Psoas muscle (tissue), 8 donors: ENCODE results near the gene MMAB. TPM values are rescaled to one million over a fixed set of nuclear protein-coding genes. Genes with fewer than 3 reads are reported as not detected.

Experiments
- ATAC-seq, 4 donors: fragments of 200-7000 bp; cut with Tn5 transposase; one replicate each; pipeline ENCODE4 v1.9.1; 2020; ENCODE audit warnings: moderate library complexity in 3 of 4, mild to moderate bottlenecking in 2 of 4
- DNase-seq, 2 donors: peaks; one replicate each; pipeline ENCODE4 v3.0.0-alpha.2; 2020
- H3K27ac ChIP-seq: fragments of 200-600 bp; one replicate; pipeline ENCODE4 v1.8.0; 2022
- H3K27me3 ChIP-seq, 3 donors: fragments of 200-600 bp in 1 of 3; one replicate each; pipeline versions ENCODE4 v1.6.1 to v1.8.0; 2013 to 2022; ENCODE audit warnings: low read length in 2 of 3, mild to moderate bottlenecking in 2 of 3, moderate library complexity in 1 of 3; ENCODE audit not compliant: insufficient read depth in 3 of 3
- H3K36me3 ChIP-seq, 2 donors: fragments of 200-600 bp in 1 of 2; one replicate each; pipeline versions ENCODE4 v1.6.1 to v1.8.0; 2013 to 2022; ENCODE audit warnings: low read depth in 1 of 2, mild to moderate bottlenecking in 1 of 2, moderate library complexity in 1 of 2; ENCODE audit not compliant: insufficient read depth in 1 of 2
- H3K4me1 ChIP-seq: fragments of 200-600 bp; one replicate; pipeline ENCODE4 v1.8.0; 2022
- H3K4me3 ChIP-seq: fragments of 200-600 bp; one replicate; pipeline ENCODE4 v1.8.0; 2022; ENCODE audit warnings: mild to moderate bottlenecking
- H3K9me3 ChIP-seq: fragments of 200-600 bp; one replicate; pipeline ENCODE4 v1.8.0; 2022
- CTCF ChIP-seq: fragments of 200-600 bp; IDR thresholded peaks from one replicate; pipeline ENCODE4 v1.8.0; 2022; ENCODE audit warnings: antibody characterized with exemption
- WGBS, 3 donors: extraction: QIAGEN DNeasy Blood & Tissue Kit; methylation state at CpG; one replicate each; pipeline versions ENCODE4 v1.1.6 to v1.1.7; 2013; 5-methylcytosine and 5-hydroxymethylcytosine counted together
- intact Hi-C, 2 donors: fragments of 100-400 bp; cut with DNase I; formaldehyde crosslinking; loops; one replicate each; pipeline versions ENCODE4 v1.11.0 to v1.14.2; 2022
- polyA plus RNA-seq, 3 donors: library from polyadenylated mRNA; stranded (reverse); fragments of 200-250 nt; gene quantifications; one replicate each; pipeline ENCODE4 v1.2.3, GENCODE V29; 2013
- total RNA-seq, 4 donors: library from RNA; stranded (reverse); fragmentation: NEBNext Ultra II Directional in 2 of 4; extraction: Animal tissue kit (Norgen Biotek cat#: 25700) in 2 of 4; gene quantifications; one replicate each; pipeline versions ENCODE4 v1.2.1 to v1.2.4, GENCODE V29; 2021 to 2023
- donor health status: healthy with polysubstance abuse.
- donor health status: DM: no; HTN: no; CAD: no; lungs with moderate emphysema.
- donor health status: Bipolar disorder and iron deficiency.
- donor health status: healthy.
- donor health status: DM: yes; HTN: yes; CAD: no.
- donor health status: DM: no; HTN: no; CAD: no.
- donor health status: DM: no; HTN: no; CAD: no.
- donor health status: DM: yes; HTN: yes; CAD: no.

MMAB gene
- total and polyA plus RNA-seq, 7 donors, result 17.3 to 43.3 (median 34.1) TPM

- H3K36me3 ChIP-seq, result peaks cover 0 to 73% of the 10 kb centered on the region in 2 donors
- intact Hi-C loops, result no loop called here
Observed at GRCh38 chr12:109560867-109561710, 12.2 kb downstream of the MMAB start.

GRCh38 chr12:109559601-109560000, 13.7 kb downstream of the MMAB start:
- no peak for DNase-seq
- no peak for ATAC-seq
- H3K4me1 ChIP-seq, result no peaks in the 10 kb centered on the region
- intact Hi-C loops, result no loop called here
- H3K4me3 ChIP-seq, result no peak overlapping the region
- H3K36me3 ChIP-seq, result peaks cover 0 to 58% of the 10 kb centered on the region in 2 donors
- WGBS, 3 donors, result 87 to 95% (median 93%) methylated on average over 10 of the region's 10 CpGs
- H3K27me3 ChIP-seq, result no peaks in the 10 kb centered on the region
- no peaks in the 10 kb centered on the region for H3K9me3 ChIP-seq
- TF ChIP-seq CTCF, result no peak
- H3K27ac ChIP-seq, result no peak overlapping the region

More at GRCh38 chr12:109560867-109561710, 12.2 kb downstream of the MMAB start:
- Histone ChIP-seq H3K9me3 (no peaks in the 10 kb centered on the region), H3K4me3 (no peak overlapping the region), H3K27me3 (no peaks in the 10 kb centered on the region), H3K4me1 (no peaks in the 10 kb centered on the region), H3K27ac (no peak overlapping the region)
- no peak for DNase-seq
- ATAC-seq, result no peak
- 86 to 88% (median 87%) methylated on average over 29 to 30 of the region's 30 CpGs for WGBS, 3 donors
- no peak for TF ChIP-seq CTCF

GRCh38 chr12:109559200-109559505, 14.2 kb downstream of the MMAB start:
- WGBS, 3 donors, result 86 to 97% (median 92%) methylated on average over 6 of the region's 6 CpGs

GRCh38 chr12:109558374-109559199, 14.7 kb downstream of the MMAB start:
- Histone ChIP-seq H3K4me1 (no peaks in the 10 kb centered on the region), H3K27ac (no peak overlapping the region), H3K27me3 (peaks cover 0 to 2% (median 0%) of the 10 kb centered on the region in 3 donors), H3K36me3 (peaks cover 0 to 48% of the 10 kb centered on the region in 2 donors), H3K9me3 (no peaks in the 10 kb centered on the region), H3K4me3 (no peak overlapping the region)
- TF ChIP-seq CTCF, result no peak
- ATAC-seq (no peak), DNase-seq (no peak)
- intact Hi-C loops, result no loop called here
- WGBS, 3 donors, result 92 to 93% (median 92%) methylated on average over 24 to 25 of the region's 25 CpGs

More at GRCh38 chr12:109559200-109559505, 14.2 kb downstream of the MMAB start:
- Histone ChIP-seq H3K27me3 (no peaks in the 10 kb centered on the region), H3K4me3 (no peak overlapping the region), H3K9me3 (no peaks in the 10 kb centered on the region), H3K36me3 (peaks cover 0 to 53% of the 10 kb centered on the region in 2 donors), H3K27ac (no peak overlapping the region), H3K4me1 (no peaks in the 10 kb centered on the region)
- ATAC-seq (no peak), DNase-seq (no peak)
- intact Hi-C loops, result no loop called here
- TF ChIP-seq CTCF, result no peak
